Measurements from ENCODE around the gene MACROD1.

Gene MACROD1

DNA sequence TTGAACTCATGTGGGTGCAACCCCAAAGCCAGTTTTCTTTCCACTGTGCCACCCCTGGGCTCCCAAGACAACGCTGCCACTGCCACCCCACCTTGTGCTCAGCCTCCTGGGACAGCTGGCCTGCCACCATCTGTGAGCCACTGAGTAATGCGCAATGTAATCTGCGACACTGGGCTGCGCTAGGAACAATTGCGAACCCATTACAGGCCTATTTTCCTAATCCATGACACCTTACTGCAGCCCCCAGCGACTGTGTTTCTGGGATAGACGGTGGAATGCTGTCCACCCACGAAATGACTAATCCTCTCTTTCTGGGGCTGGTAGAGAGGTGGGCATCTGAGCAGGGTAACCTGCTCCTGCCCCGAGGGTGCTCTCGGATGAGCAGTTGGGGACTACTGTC lies 108.0 kb downstream of the MACROD1 start:
- H3K4me3 ChIP-seq (ENCODE audit: low read depth, low read length) = no peak overlapping the region
- no peak for DNase-seq (ENCODE audit: low read depth)
- TF ChIP-seq, protein P1, sequence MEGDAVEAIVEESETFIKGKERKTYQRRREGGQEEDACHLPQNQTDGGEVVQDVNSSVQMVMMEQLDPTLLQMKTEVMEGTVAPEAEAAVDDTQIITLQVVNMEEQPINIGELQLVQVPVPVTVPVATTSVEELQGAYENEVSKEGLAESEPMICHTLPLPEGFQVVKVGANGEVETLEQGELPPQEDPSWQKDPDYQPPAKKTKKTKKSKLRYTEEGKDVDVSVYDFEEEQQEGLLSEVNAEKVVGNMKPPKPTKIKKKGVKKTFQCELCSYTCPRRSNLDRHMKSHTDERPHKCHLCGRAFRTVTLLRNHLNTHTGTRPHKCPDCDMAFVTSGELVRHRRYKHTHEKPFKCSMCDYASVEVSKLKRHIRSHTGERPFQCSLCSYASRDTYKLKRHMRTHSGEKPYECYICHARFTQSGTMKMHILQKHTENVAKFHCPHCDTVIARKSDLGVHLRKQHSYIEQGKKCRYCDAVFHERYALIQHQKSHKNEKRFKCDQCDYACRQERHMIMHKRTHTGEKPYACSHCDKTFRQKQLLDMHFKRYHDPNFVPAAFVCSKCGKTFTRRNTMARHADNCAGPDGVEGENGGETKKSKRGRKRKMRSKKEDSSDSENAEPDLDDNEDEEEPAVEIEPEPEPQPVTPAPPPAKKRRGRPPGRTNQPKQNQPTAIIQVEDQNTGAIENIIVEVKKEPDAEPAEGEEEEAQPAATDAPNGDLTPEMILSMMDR (IDR thresholded peaks at IDR 0.05; ENCODE audit: low read depth, low read length, missing control alignments) = no peak

DNA sequence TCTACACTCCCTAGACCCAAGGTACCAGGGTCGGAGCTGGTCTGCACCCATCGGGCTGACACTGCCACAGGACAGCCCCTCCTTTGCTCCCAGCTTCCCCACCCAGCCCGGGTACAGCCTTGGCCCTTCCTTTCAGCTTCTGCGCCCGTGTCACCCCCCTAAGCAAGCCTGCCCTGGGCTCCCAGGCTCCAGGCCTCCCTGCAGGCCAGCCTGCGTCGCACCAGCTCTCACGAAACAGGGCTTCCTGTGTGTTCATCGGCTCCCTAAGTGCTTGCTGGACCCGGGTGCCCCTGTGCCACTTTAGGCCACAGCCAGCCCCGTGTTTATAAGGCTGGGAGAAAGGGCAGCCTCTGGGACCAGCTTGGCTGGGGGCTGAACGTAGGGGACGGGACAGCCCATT lies 109.1 kb downstream of the MACROD1 start:
- no peak overlapping the region for H3K4me3 ChIP-seq (ENCODE audit: low read depth, low read length)
- DNase-seq (ENCODE audit: low read depth) = no peak
- TF ChIP-seq, protein P1 (IDR thresholded peaks at IDR 0.05; ENCODE audit: low read depth, low read length, missing control alignments) = no peak

DNA sequence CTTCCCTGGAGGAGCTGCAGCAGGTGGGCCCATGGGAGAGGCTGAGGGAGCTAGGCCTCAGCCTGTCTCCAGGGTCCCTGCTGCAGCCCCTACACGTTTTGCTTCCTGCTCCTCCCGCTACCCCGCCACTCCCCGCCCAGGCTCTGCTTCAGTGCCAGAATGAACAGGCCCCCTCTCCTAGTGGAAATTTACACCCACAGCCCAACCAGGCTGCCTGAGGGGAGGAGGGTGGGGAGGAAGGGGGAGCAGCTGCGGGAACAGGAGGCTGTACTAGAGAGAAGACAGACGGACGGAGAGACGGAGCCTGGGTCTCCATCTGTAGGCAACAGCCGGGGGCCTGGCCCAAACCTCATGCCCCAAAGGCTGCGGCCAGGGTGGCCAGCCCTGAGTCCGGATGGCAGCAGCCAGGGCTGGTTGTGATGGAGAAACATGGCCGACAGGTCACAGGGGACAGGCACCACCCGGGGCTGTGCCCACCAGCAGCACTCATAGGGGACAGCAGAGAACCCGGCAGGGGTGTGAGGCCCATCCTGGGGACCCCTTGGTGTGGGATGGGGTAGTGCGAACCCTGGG lies 109.6 kb downstream of the MACROD1 start:
- no peak overlapping the region for H3K4me3 ChIP-seq (ENCODE audit: low read depth, low read length)
- DNase-seq (ENCODE audit: low read depth) = no peak
- TF ChIP-seq, protein P1 (IDR thresholded peaks at IDR 0.05; ENCODE audit: low read depth, low read length, missing control alignments) = no peak

DNA sequence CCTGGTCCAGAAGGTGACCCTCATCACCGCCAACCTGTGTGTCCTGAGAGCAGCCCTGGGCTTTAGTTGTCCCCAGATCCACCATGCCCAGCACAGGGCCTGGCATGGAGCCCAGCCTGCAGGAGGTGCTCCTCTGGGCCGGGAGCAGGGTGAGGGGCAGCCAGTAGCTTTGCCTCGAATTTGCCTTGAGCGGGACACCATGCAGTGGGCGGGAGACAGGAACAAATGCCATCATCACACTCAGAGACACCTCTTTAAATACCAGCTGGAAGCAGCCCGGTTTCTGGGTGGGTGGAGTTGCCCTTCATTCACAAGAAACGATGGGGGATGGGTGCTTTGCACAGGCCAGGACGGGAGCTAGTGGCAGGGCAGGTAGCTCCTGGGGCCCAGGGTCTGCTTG lies 110.8 kb downstream of the MACROD1 start:
- TF ChIP-seq, protein P1 (IDR thresholded peaks at IDR 0.05; ENCODE audit: low read depth, low read length, missing control alignments) = no peak

DNA sequence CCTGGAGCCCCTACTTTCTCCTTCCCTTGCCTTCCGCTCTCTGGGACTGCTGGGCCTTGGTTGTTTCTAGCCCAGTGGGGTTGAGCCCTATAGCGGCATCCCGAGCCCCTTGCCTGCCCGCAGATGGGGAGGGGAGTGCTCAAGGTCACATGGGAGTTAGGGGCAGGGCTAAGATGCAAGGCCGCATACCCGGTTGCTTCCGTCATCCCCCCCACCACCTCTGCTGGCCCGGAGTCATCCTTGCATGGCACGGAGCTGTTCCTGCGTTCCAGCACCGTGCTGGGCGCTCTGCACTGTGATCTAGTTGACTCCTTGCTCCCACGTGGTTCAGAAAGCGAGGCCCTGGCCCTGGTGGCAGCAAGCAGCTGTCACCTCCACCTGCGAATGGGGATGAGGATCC lies 112.2 kb downstream of the MACROD1 start:
- no peak overlapping the region for H3K4me3 ChIP-seq (ENCODE audit: low read depth, low read length)
- TF ChIP-seq, protein P1 (IDR thresholded peaks at IDR 0.05; ENCODE audit: low read depth, low read length, missing control alignments) = no peak
- DNase-seq (ENCODE audit: low read depth) = no peak

More for the DNA sequence above, 110.8 kb downstream of the MACROD1 start:
- no peak for DNase-seq (ENCODE audit: low read depth)
- H3K4me3 ChIP-seq (ENCODE audit: low read depth, low read length) = no peak overlapping the region

DNA sequence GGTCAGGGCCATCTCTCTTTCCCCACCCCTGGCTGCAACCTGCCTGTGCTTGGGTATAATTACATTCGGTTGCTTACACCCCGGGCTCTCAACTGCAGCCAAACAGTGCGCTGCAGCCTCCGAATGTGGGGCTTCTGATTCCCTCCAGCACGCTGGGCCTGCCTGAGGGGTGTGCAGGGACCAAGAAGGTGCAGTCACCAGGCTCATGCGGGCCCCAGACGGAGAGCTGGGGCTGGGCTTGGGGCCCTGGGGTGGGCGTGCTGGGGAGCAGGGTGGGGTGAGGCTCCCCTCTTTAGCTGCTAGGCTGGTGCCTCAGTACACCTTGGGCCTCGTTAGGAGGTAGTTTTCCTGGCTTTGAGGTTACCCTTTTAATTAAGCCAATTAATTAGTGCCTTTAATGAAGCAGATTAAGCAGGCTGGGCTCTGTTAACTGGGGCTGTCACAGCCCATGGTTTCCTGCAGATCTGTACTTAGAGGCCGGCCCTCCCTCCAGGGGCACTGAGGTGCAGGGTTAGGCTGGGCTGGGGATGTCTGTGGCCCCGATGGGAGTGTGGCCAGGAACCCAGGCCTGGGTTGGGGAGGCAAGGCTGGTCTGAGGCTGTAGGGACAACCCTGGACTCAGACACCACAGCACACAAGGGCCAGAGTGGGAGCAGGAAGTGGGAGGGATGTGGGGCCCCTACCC lies 112.8 kb downstream of the MACROD1 start:
- TF ChIP-seq, protein P1 (IDR thresholded peaks at IDR 0.05; ENCODE audit: low read depth, low read length, missing control alignments) = no peak
- no peak overlapping the region for H3K4me3 ChIP-seq (ENCODE audit: low read depth, low read length)
- DNase-seq (ENCODE audit: low read depth) = no peak

DNA sequence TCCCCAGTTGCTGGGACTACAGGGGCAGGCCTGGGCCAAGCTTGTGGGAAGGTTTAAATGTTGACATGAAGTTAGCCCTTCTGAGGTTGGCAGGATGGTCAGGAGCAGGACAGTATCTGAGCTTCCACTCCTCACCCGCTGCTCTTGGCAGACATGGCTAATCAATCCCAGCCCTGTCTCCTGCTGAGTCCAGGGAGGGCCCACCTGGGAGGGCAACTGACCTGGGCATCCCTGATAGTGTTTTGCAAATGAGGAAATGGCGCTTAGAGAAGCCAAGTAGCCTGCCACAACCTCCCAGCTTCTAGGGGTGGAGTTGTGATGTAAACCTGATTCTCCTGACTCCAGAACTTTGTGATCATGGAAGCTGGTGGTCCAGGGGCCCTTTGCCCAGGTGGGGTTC lies 113.5 kb downstream of the MACROD1 start:
- H3K4me3 ChIP-seq (ENCODE audit: low read depth, low read length) = no peak overlapping the region
- TF ChIP-seq, protein P1 (IDR thresholded peaks at IDR 0.05; ENCODE audit: low read depth, low read length, missing control alignments) = no peak
- no peak for DNase-seq (ENCODE audit: low read depth)
